HG02870 (cell line): ENCODE results near the gene HARBI1.

Experiments
- ATAC-seq: cut with Tn5 transposase; IDR thresholded peaks from one replicate; pipeline ENCODE4 v1.9.1; 2021; ENCODE audit warnings: mild to moderate bottlenecking, moderate library complexity; ENCODE audit not compliant: unreplicated experiment

HARBI1 gene

DNA sequence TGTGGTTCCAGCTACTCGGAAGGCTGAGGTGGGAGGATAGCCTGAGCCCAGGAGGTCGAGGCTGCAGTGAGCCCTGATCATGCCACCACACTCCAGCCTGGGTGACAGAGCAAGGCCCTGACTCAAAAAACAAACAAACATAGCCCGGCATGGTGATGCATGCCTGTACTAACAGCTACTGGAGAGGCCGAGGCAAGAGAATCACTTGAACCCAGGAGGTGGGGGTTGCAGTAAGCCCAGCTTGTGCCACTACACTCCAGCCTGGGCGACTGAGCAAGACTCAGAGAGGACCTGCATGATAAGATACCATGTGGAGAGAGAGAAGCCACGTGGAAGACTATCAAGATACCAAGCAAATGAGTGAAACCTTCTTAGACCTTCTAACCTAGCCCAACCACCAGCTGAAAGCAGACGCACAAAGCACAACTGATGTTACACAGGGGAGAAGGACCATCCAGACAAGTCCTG, 59.3 kb downstream of the HARBI1 start:
- no peak for ATAC-seq

GRCh38 chr11:46555267-46556054, 61.6 kb downstream of the HARBI1 start:
- ATAC-seq = no peak

DNA sequence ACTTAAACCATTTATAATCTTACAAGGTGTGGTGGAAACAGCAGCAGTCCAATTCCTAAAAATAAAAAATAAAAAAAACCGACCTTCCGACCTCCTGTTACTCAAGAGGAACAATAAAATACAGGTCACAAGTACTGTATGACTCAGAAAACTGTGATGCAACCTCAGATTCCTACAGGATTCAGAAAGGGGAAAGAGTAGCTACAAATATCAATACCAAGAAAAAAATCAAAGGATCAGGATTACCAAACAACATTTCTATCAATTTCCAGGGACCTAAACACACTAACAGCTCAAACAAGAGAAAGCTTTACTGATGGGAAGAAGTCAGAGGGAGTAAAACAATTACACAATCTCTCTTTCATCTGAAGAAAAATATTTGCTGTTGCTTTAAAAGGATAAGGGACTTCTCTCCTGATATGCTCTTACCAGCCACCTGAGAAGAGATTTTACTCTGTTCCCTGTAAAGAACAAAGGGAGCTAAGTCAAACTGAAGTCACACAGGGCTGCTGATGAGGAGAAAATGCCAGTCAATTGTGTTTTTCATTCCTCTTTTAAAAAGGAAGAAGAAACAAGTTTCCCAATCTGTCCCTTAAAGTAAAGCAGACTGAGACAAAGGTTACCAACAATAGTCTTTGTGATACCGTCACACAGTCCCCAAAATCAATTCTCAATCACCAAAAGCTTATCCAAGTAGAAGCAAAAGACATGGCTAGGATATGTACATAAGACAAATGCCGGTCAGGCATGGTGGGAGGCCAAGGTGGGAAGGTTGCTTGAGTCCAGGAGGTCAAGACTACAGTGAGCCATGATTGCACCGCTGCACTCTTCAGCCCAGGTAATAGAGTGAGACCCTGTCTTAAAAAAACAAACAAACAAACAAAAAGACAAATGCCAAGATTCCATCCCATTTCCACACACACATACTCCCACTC, 62.5 kb downstream of the HARBI1 start:
- no peak for ATAC-seq

- ATAC-seq = no peak
Observed at GRCh38 chr11:46553814-46554212, 63.2 kb downstream of the HARBI1 start.
